Measurements from ENCODE around the gene SPOCK3. TPM values are rescaled to one million over a fixed set of nuclear protein-coding genes. Genes with fewer than 3 reads are reported as not detected.
"Not testable (repeated sequence)": the region's sequence is repeated elsewhere in the genome, so short reads cannot be mapped to it uniquely, and the experiment has no call there.

Gene SPOCK3
- total RNA-seq, 1 experiment from 2014 or later: 1.4 TPM

DNA sequence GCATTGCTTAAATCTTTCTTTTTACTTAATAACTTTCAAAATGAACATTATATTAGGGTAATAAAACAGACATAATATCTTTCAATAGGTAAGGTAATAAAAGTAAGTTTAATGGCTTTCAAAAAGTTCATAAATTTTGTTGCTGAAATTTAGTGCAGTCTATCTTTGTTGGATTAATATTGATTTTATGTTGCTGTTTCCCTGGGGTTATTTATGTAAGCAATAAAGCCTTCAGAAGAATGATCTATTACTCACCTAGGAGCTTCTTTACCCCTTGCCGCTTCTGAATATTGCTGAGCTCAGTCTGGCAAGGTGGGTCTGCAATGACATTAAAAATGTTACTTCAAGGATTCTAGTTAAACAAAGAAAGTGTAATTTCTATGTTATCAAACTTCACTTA lies 492.6 kb downstream of the SPOCK3 start:
- H3K9me3 ChIP-seq (ENCODE audit: control insufficient read depth, insufficient read depth, low read depth, low read length): no peaks in the 10 kb centered on the region
- TF ChIP-seq, protein P1, sequence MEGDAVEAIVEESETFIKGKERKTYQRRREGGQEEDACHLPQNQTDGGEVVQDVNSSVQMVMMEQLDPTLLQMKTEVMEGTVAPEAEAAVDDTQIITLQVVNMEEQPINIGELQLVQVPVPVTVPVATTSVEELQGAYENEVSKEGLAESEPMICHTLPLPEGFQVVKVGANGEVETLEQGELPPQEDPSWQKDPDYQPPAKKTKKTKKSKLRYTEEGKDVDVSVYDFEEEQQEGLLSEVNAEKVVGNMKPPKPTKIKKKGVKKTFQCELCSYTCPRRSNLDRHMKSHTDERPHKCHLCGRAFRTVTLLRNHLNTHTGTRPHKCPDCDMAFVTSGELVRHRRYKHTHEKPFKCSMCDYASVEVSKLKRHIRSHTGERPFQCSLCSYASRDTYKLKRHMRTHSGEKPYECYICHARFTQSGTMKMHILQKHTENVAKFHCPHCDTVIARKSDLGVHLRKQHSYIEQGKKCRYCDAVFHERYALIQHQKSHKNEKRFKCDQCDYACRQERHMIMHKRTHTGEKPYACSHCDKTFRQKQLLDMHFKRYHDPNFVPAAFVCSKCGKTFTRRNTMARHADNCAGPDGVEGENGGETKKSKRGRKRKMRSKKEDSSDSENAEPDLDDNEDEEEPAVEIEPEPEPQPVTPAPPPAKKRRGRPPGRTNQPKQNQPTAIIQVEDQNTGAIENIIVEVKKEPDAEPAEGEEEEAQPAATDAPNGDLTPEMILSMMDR (IDR thresholded peaks at IDR 0.05): no peak
- CTCF ChIA-PET: no interaction called here
- intact Hi-C loops (cut with micrococcal nuclease; ENCODE audit: unreplicated experiment) (no loop called here), in situ Hi-C loops (cut with HindIII; ENCODE audit: low pct_unique_long_range_greater_than_20kb, low sequenced_read_pairs) (no loop called here)
- BruUV-seq (replicated peaks): no TSS peak
- no peak for ATAC-seq
- no peak overlapping the region for H3K27ac ChIP-seq (ENCODE audit: low read length)
- H3K4me1 ChIP-seq (ENCODE audit: control insufficient read depth, insufficient read depth, low read length): no peaks in the 10 kb centered on the region
- POLR2A ChIA-PET: no interaction called here
- no peaks in the 10 kb centered on the region for H3K36me3 ChIP-seq (ENCODE audit: control insufficient read depth, insufficient read depth, low read length)
- H3K4me3 ChIP-seq (ENCODE audit: low read depth in 2 of 2, low read length in 2 of 2): no peak overlapping the region
- DNase-seq (ENCODE audit: low read depth, low spot score): no peak
- no peaks in the 10 kb centered on the region for H3K27me3 ChIP-seq (ENCODE audit: control insufficient read depth, insufficient read depth, low read length)

DNA sequence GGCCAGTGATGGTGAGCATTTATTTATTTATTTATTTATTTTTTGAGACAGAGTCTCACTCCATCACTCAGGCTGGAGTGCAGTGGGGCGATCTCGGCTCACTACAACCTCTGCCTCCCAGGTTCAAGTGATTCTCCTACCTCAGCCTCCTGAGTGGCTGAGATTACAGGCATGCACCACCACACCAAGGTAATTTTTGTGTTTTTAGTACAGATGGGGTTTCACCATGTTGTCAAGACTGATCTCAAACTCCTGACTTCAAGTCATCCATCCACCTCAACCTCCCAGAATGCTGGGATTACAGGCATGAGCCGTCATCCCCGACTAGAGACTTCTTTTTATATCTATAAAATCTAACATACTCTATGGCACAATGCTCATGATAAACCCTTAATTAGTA lies 495.1 kb downstream of the SPOCK3 start:
- H3K27me3 ChIP-seq (ENCODE audit: control insufficient read depth, insufficient read depth, low read length); H3K4me3 ChIP-seq (ENCODE audit: low read depth in 2 of 2, low read length in 2 of 2); BruUV-seq (replicated peaks); CTCF ChIA-PET; POLR2A ChIA-PET; in situ Hi-C loops (cut with HindIII; ENCODE audit: low pct_unique_long_range_greater_than_20kb, low sequenced_read_pairs); ATAC-seq; intact Hi-C loops (cut with micrococcal nuclease; ENCODE audit: unreplicated experiment); H3K9me3 ChIP-seq (ENCODE audit: control insufficient read depth, insufficient read depth, low read depth, low read length); H3K27ac ChIP-seq (ENCODE audit: low read length); DNase-seq (ENCODE audit: low read depth, low spot score); H3K4me1 ChIP-seq (ENCODE audit: control insufficient read depth, insufficient read depth, low read length); H3K36me3 ChIP-seq (ENCODE audit: control insufficient read depth, insufficient read depth, low read length): not testable (repeated sequence)

DNA sequence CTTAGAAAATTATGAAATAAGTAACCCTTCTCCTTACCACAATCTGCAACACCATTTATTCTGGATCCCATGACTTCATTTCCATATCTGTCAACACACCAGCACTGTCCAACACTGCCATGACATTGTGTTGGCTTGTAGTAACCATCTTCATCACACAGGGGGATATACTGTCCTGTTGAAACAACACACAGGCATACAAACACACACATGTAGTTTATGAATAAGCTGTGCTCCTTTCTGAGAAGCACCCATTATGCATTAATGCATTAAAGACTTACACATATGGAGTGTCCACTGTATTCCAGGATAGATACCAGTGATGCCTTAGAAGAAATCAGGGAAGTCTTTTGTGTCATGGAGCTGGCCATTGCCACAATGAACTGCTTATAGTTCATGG lies 496.9 kb downstream of the SPOCK3 start:
- in situ Hi-C loops (cut with HindIII; ENCODE audit: low pct_unique_long_range_greater_than_20kb, low sequenced_read_pairs): no loop called here
- ChIA-PET POLR2A (no interaction called here), CTCF (no interaction called here)
- Histone ChIP-seq H3K4me3 (ENCODE audit: low read depth in 2 of 2, low read length in 2 of 2) (no peak overlapping the region), H3K4me1 (ENCODE audit: control insufficient read depth, insufficient read depth, low read length) (no peaks in the 10 kb centered on the region), H3K9me3 (ENCODE audit: control insufficient read depth, insufficient read depth, low read depth, low read length) (no peaks in the 10 kb centered on the region), H3K36me3 (ENCODE audit: control insufficient read depth, insufficient read depth, low read length) (no peaks in the 10 kb centered on the region), H3K27ac (ENCODE audit: low read length) (no peak overlapping the region), H3K27me3 (ENCODE audit: control insufficient read depth, insufficient read depth, low read length) (no peaks in the 10 kb centered on the region)
- TF ChIP-seq, protein P2, sequence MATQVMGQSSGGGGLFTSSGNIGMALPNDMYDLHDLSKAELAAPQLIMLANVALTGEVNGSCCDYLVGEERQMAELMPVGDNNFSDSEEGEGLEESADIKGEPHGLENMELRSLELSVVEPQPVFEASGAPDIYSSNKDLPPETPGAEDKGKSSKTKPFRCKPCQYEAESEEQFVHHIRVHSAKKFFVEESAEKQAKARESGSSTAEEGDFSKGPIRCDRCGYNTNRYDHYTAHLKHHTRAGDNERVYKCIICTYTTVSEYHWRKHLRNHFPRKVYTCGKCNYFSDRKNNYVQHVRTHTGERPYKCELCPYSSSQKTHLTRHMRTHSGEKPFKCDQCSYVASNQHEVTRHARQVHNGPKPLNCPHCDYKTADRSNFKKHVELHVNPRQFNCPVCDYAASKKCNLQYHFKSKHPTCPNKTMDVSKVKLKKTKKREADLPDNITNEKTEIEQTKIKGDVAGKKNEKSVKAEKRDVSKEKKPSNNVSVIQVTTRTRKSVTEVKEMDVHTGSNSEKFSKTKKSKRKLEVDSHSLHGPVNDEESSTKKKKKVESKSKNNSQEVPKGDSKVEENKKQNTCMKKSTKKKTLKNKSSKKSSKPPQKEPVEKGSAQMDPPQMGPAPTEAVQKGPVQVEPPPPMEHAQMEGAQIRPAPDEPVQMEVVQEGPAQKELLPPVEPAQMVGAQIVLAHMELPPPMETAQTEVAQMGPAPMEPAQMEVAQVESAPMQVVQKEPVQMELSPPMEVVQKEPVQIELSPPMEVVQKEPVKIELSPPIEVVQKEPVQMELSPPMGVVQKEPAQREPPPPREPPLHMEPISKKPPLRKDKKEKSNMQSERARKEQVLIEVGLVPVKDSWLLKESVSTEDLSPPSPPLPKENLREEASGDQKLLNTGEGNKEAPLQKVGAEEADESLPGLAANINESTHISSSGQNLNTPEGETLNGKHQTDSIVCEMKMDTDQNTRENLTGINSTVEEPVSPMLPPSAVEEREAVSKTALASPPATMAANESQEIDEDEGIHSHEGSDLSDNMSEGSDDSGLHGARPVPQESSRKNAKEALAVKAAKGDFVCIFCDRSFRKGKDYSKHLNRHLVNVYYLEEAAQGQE (IDR thresholded peaks at IDR 0.05; ENCODE audit: insufficient read depth in 1 of 2, low read depth in 2 of 2, low read length in 1 of 2): no peak
- no peak for TF ChIP-seq SIN3A (IDR thresholded peaks at IDR 0.05; ENCODE audit: borderline replicate concordance, insufficient read depth, low read depth, low read length)
- TF ChIP-seq TCF7L2 (IDR thresholded peaks at IDR 0.05; ENCODE audit: low read depth, low read length): no peak
- TF ChIP-seq, protein P1 (IDR thresholded peaks at IDR 0.05): no peak
- TF ChIP-seq POLR2AphosphoS5 (IDR thresholded peaks at IDR 0.05; ENCODE audit: low read depth, low read length): no peak
- intact Hi-C loops (cut with micrococcal nuclease; ENCODE audit: unreplicated experiment): no loop called here
- no TSS peak for BruUV-seq (replicated peaks)
- ATAC-seq (no peak), DNase-seq (ENCODE audit: low read depth, low spot score) (no peak)

Measured in Panc1 (cell line).